HCT116 (cell line): ENCODE data around the gene OSBPL5. TPM values are rescaled to one million over a fixed set of nuclear protein-coding genes. Genes with fewer than 3 reads are reported as not detected.

Experiments
- ATAC-seq: fragments of 200-7000 bp; cut with Tn5 transposase; 2 replicates; pipeline ENCODE4 v1.9.1; 2020; ENCODE audit warnings: mild to moderate bottlenecking, moderate library complexity
- BruUV-seq: library from RNA; stranded (reverse); fragments of 400-500 nt; replicated peaks from 2 replicates; lab custom pipeline; 2021; lab: Mats Ljungman, UMichigan
- CTCF ChIA-PET: fragments of 300-600 bp; sonication (Branson Sonifier 250); formaldehyde crosslinking; loops from one replicate; lab custom pipeline; 2021; ENCODE audit warnings: antibody characterized with exemption; lab: Charles Lee
- POLR2A ChIA-PET: fragments of 300-600, 350-600 bp; sonication (Branson Sonifier 250); formaldehyde crosslinking; loops from one replicate; lab custom pipeline; 2021; ENCODE audit warnings: antibody characterized with exemption; lab: Charles Lee
- RAD21 ChIA-PET, 2 experiments: fragments of 300-600 bp; sonication (Branson Sonifier 250); formaldehyde crosslinking; loops; one replicate each; lab custom pipeline; 2023; ENCODE audit warnings: low total read pairs in 2 of 2; ENCODE audit not compliant: uncharacterized antibody in 2 of 2, unreplicated experiment in 2 of 2, low non-redundant PET in 1 of 2; lab: Charles Lee
- DNase-seq: peaks from one replicate; pipeline ENCODE4 v3.0.0-alpha.2; 2010; ENCODE audit warnings: low read depth, low spot score
- H2AFZ ChIP-seq: fragments of 200-600 bp; shearing (Covaris generic), sonication (generic); 2 replicates; pipeline ENCODE4 v1.6.1; 2017; ENCODE audit warnings: low read depth, mixed run types, mixed read lengths, antibody characterized with exemption, low read length; ENCODE audit not compliant: poor library complexity, severe bottlenecking
- H3K27ac ChIP-seq: 2 replicates; pipeline ENCODE4 v1.5.1; 2012; ENCODE audit warnings: low read depth, low read length
- H3K27me3 ChIP-seq: fragments of 200-600 bp; sonication (generic); 2 replicates; pipeline ENCODE4 v1.6.1; 2016; ENCODE audit warnings: mixed run types, low read length, mixed read lengths; ENCODE audit not compliant: insufficient read depth
- H3K36me3 ChIP-seq, 2 experiments: fragments of 200-500 bp in 1 of 2; fragments of 200-600 bp in 1 of 2; sonication (Bioruptor generic) in 1 of 2; sonication (generic) in 1 of 2; 2 replicates each; pipeline versions ENCODE4 v1.5.1 to v1.6.1; 2014 to 2016; ENCODE audit warnings: low read length in 2 of 2, inconsistent platforms in 1 of 2, mixed read lengths in 1 of 2, mixed run types in 1 of 2; ENCODE audit not compliant: insufficient read depth in 2 of 2, control insufficient read depth in 1 of 2
- H3K4me1 ChIP-seq, 2 experiments: fragments of 200-600 bp in 1 of 2; sonication (generic) in 1 of 2; 2 replicates each; pipeline versions ENCODE4 v1.5.1 to v1.6.1; 2012 to 2017; ENCODE audit warnings: low read length in 2 of 2, inconsistent platforms in 1 of 2, mild to moderate bottlenecking in 1 of 2, mixed read lengths in 1 of 2, mixed run types in 1 of 2, moderate library complexity in 1 of 2; ENCODE audit not compliant: insufficient read depth in 2 of 2, control insufficient read depth in 1 of 2
- H3K4me2 ChIP-seq: fragments of 200-600 bp; sonication (generic); 2 replicates; pipeline ENCODE4 v1.6.1; 2017; ENCODE audit warnings: mixed run types, low read length, mixed read lengths
- H3K4me3 ChIP-seq, 2 experiments: fragments of 200-600 bp in 1 of 2; sonication (generic) in 1 of 2; replicated peaks in 1 of 2; 2 replicates each; pipeline ENCODE4 v1.5.1; 2011 to 2016; ENCODE audit warnings: low read length in 2 of 2, control low read depth in 1 of 2, low read depth in 1 of 2, mild to moderate bottlenecking in 1 of 2, mixed read lengths in 1 of 2, mixed run types in 1 of 2
- H3K79me2 ChIP-seq: fragments of 200-600 bp; sonication (generic); 2 replicates; pipeline ENCODE4 v1.6.1; 2017; ENCODE audit warnings: mild to moderate bottlenecking, mixed run types, low read length, moderate library complexity, mixed read lengths; ENCODE audit not compliant: insufficient read depth
- H3K9ac ChIP-seq: fragments of 200-600 bp; sonication (generic); 2 replicates; pipeline ENCODE4 v1.6.1; 2016; ENCODE audit warnings: low read length, mixed read lengths
- H3K9me2 ChIP-seq: fragments of 200-600 bp; sonication (generic), shearing (Covaris generic); 2 replicates; pipeline ENCODE4 v1.6.1; 2017; ENCODE audit warnings: mixed run types, mild to moderate bottlenecking, moderate library complexity; ENCODE audit not compliant: insufficient read depth
- H3K9me3 ChIP-seq, 2 experiments: fragments of 200-500 bp in 1 of 2; fragments of 200-600 bp in 1 of 2; sonication (Bioruptor generic) in 1 of 2; sonication (generic) in 1 of 2; 2 replicates each; pipeline ENCODE4 v1.6.1; 2014 to 2017; ENCODE audit warnings: low read length in 2 of 2, mixed read lengths in 2 of 2, inconsistent platforms in 1 of 2, low read depth in 1 of 2, mild to moderate bottlenecking in 1 of 2, mixed run types in 1 of 2, moderate library complexity in 1 of 2; ENCODE audit not compliant: control insufficient read depth in 1 of 2, insufficient read depth in 1 of 2
- H4K20me1 ChIP-seq: fragments of 200-600 bp; sonication (generic), shearing (Covaris generic); 2 replicates; pipeline ENCODE4 v1.6.1; 2017; ENCODE audit warnings: mixed run types, mild to moderate bottlenecking, moderate library complexity; ENCODE audit not compliant: insufficient read depth
- ATF3 ChIP-seq: IDR thresholded peaks from 2 replicates; pipeline ENCODE4 v1.6.1; 2012
- CTCF ChIP-seq, 3 experiments: fragments of 200-600 bp in 1 of 3; sonication (generic) in 1 of 3; IDR thresholded peaks in 2 of 3; conservative IDR thresholded peaks in 1 of 3; 2 replicates each; pipeline ENCODE4 v1.5.1; 2012 to 2017; ENCODE audit warnings: low read depth in 2 of 3, low read length in 2 of 3, antibody characterized with exemption in 1 of 3, borderline replicate concordance in 1 of 3, control low read depth in 1 of 3, mild to moderate bottlenecking in 1 of 3, mixed read lengths in 1 of 3, mixed run types in 1 of 3, moderate library complexity in 1 of 3; ENCODE audit not compliant: insufficient read depth in 1 of 3
- EGR1 ChIP-seq: IDR thresholded peaks from 2 replicates; pipeline ENCODE4 v1.6.1; 2012; ENCODE audit warnings: low read depth
- POLR2AphosphoS5 ChIP-seq: IDR thresholded peaks from 2 replicates; pipeline ENCODE4 v1.6.1; 2011; ENCODE audit warnings: mild to moderate bottlenecking, low read depth, low read length, moderate library complexity
- SP1 ChIP-seq: IDR thresholded peaks from 2 replicates; pipeline ENCODE4 v1.6.1; 2012; ENCODE audit warnings: low read depth
- ZNF274 ChIP-seq: fragments of 200-500 bp; sonication (Bioruptor generic); IDR thresholded peaks from 2 replicates; pipeline ENCODE4 v1.6.1; 2014; ENCODE audit warnings: mild to moderate bottlenecking, low read depth, low read length, inconsistent platforms
- intact Hi-C: fragments of 100-400 bp; cut with micrococcal nuclease; formaldehyde crosslinking; loops from 2 replicates; pipeline ENCODE4 v1.10.0; 2022
- total RNA-seq: library from RNA; stranded (reverse); gene quantifications from one replicate; pipeline ENCODE4 v1.2.1, GENCODE V29; 2021; ENCODE audit not compliant: unreplicated experiment

The OSBPL5 gene
- total RNA-seq, 1 experiment from 2014 or later: 44.2 TPM

DNA sequence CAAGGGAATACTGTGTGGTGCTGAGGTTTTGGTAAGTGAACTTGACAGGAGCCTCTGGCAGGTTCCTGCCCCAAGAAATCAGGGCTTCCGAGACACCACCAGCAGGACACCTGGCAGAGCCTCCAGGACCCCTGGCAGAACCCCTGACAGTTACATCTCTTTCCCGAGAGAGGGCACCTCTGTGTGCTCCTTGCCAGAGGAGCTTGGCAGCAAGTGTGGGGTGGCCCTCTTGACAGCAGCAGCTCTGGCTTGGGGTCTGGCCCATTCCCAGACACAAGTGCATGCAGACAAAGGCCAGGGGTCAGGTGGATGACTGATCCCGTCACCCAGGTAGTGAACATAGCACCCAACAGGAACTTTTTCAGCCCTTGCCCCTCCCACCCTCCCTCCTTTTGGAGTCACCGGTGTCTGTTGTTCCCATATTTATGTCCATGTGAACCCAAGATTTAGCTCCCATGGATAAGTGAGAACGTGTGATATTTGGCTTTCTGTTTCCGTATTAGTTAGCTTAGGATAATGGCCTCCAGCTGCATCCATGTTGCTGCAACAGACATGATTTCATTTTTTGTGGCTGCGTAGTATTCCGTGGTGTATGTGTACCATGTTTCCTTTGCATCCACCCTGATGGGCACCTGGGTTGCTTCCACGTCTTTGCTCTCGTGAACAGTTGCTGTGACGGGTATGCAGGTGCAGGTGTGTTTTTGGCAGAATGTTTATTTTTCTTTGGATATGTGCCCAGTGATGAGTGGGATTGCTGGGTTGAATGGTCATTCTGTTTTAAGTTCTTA lies 21.2 kb upstream of the OSBPL5 start:
- H3K79me2 ChIP-seq: no peaks in the 10 kb centered on the region
- intact Hi-C loops: no loop called here
- H2AFZ ChIP-seq: no peak overlapping the region
- no peaks in the 10 kb centered on the region for H3K4me1 ChIP-seq
- H3K9me2 ChIP-seq: no peaks in the 10 kb centered on the region
- H3K27ac ChIP-seq: no peak overlapping the region
- no peaks in the 10 kb centered on the region for H3K36me3 ChIP-seq
- ATAC-seq (no peak), DNase-seq (no peak)
- no peak overlapping the region for H3K4me2 ChIP-seq
- BruUV-seq: no TSS peak
- POLR2A ChIA-PET: no interaction called here
- RAD21 ChIA-PET: no interaction called here
- TF ChIP-seq CTCF (IDR thresholded peaks at IDR 0.05 in 2 of 3, conservative IDR thresholded peaks at IDR 0.05 in 1 of 3; ENCODE audit: borderline replicate concordance in 1 of 3, insufficient read depth in 1 of 3, low read depth in 2 of 3, low read length in 2 of 3) (no peak), ATF3 (no peak)
- H3K9me3 ChIP-seq: no peaks in the 10 kb centered on the region
- no peaks in the 10 kb centered on the region for H4K20me1 ChIP-seq
- H3K4me3 ChIP-seq: no peak overlapping the region
- no peaks in the 10 kb centered on the region for H3K27me3 ChIP-seq
- no peak overlapping the region for H3K9ac ChIP-seq
- CTCF ChIA-PET: no interaction called here

DNA sequence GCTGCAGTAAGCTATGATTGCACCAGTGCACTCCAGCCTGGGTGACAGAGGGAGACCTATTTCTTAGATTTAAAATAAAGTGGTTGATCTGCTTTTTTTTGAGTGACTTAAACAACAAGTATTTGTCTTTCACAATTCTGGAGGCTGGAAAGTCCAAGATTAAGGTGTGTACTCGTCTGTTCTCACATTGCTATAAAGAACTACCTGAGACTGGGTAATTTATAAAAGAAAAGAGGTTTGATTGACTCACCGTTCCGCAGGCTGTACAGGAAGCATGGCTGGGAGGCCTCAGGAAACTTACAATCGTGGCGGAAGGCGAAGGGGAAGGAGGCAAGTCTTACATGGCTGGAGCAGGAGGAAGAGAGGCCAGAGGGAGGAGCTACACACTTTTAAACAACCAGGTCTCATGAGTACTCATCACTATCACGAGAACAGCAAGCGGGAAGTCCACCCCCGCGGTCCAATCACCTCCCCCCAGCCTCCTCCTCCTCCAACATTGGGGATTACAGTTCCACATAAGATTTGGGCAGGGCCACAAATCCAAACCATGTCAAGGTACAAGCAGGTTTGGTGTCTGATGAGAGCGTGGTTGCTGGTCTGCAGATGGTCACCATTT lies 19.7 kb upstream of the OSBPL5 start:
- H3K4me2 ChIP-seq: no peak overlapping the region
- POLR2A ChIA-PET: no interaction called here

More for the DNA sequence above, 19.7 kb upstream of the OSBPL5 start:
- Histone ChIP-seq H3K4me3 (no peak overlapping the region), H3K9ac (no peak overlapping the region), H3K4me1 (no peaks in the 10 kb centered on the region), H3K79me2 (no peaks in the 10 kb centered on the region), H3K27me3 (no peaks in the 10 kb centered on the region), H3K36me3 (no peaks in the 10 kb centered on the region), H4K20me1 (no peaks in the 10 kb centered on the region), H3K27ac (no peak overlapping the region), H2AFZ (no peak overlapping the region), H3K9me3 (no peaks in the 10 kb centered on the region), H3K9me2 (no peaks in the 10 kb centered on the region)
- TF ChIP-seq SP1 (no peak), EGR1 (no peak), POLR2AphosphoS5 (no peak), ZNF274 (no peak)
- ATAC-seq (no peak), DNase-seq (no peak)
- ChIA-PET CTCF (no interaction called here), RAD21 (no interaction called here)
- intact Hi-C loops: no loop called here
- BruUV-seq: no TSS peak
